ENCODE measurements around the gene COL8A1.

DNA sequence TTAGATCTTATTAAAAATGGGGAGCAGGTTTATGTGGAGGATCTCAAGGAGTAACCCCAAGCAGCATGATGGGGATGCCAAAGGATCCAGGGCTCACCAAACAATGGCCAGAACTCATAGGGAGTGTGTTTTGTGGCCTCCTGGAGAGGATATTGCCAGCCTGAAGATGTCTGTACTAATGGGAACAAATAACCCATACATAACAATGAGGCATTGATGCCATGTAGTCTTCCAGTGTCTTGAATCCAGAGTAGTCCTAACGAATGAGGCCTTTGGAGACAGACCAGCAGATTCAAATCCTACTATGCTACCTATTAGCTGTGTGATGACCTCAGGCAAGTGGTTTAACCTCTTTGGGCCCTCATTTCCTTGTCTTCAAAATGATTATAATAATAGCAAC is 134.3 kb downstream of the COL8A1 start:
- TF ChIP-seq, protein P1, sequence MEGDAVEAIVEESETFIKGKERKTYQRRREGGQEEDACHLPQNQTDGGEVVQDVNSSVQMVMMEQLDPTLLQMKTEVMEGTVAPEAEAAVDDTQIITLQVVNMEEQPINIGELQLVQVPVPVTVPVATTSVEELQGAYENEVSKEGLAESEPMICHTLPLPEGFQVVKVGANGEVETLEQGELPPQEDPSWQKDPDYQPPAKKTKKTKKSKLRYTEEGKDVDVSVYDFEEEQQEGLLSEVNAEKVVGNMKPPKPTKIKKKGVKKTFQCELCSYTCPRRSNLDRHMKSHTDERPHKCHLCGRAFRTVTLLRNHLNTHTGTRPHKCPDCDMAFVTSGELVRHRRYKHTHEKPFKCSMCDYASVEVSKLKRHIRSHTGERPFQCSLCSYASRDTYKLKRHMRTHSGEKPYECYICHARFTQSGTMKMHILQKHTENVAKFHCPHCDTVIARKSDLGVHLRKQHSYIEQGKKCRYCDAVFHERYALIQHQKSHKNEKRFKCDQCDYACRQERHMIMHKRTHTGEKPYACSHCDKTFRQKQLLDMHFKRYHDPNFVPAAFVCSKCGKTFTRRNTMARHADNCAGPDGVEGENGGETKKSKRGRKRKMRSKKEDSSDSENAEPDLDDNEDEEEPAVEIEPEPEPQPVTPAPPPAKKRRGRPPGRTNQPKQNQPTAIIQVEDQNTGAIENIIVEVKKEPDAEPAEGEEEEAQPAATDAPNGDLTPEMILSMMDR (IDR thresholded peaks at IDR 0.05; ENCODE audit: insufficient read depth, low read depth, low read length): no peak
- no peak for TF ChIP-seq EZH2 (IDR thresholded peaks at IDR 0.05; ENCODE audit: insufficient read depth, low read length)
